ENCODE measurements around the gene MEIOB. TPM values are rescaled to one million over a fixed set of nuclear protein-coding genes. Genes with fewer than 3 reads are reported as not detected.

Gene MEIOB
- total RNA-seq, 1 experiment from 2014 or later, result 1.4 TPM

DNA sequence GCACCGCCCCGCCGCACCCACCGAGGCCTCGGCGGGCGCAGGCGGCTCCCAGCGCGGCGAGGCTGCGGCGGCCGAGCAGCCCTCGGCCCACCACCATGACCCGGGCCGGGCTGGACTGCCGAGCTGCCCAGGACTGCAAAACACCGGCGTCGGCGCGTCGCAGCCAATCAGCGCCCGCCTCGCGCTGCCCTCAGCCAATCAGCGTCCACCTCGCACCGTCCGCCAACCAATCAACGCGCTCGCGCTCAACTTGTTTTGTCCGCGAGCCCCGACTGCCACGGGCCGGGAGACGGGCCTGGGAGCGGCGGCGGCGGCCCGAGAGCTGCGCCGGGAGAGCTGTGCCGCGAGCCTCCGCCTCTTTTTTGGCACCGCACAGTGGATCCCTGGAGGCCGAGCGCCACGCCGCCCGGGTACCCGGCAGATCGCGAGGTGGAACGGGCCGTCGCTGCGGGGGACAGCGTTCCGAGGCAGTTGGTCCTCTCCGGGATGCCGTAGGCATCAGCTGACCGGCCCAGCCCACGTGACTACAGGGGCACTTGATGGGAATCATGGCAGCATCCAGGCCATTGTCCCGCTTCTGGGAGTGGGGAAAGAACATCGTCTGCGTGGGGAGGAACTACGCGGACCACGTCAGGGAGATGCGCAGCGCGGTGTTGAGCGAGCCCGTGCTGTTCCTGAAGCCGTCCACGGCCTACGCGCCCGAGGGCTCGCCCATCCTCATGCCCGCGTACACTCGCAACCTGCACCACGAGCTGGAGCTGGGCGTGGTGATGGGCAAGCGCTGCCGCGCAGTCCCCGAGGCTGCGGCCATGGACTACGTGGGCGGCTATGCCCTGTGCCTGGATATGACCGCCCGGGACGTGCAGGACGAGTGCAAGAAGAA lies 45.0 kb downstream of the MEIOB start, which contains the start of the genes FAHD1 and HAGH:
FAHD1 (plus strand) TSS at position 516 of the 883 bp plus-strand sequence; CDS start at position 549, 33 bp downstream.
HAGH (minus strand) TSS at position 135 of the 883 bp plus-strand sequence; CDS start at position 97, 38 bp downstream.
- peaks cover 2% of the 10 kb centered on the region; the same call in 1 of the 2 replicates for H3K27me3 Mint-ChIP-seq (ENCODE audit: low read depth)
- H3K36me3 Mint-ChIP-seq, result no peaks in the 10 kb centered on the region
- peak within 1 kb of the TSS; percentile 91 for H3K27ac Mint-ChIP-seq
- ATAC-seq (peak; percentile 88), DNase-seq (ENCODE audit: low spot score) (peak; percentile 92)
- H3K4me1 Mint-ChIP-seq, result peaks cover 19% of the 10 kb centered on the region
- H3K9me3 Mint-ChIP-seq, result no peaks in the 10 kb centered on the region
- CTCF ChIA-PET, result interaction anchor here (0.5 to 1.6 kb wide), 4 partner anchors 14 to 114 kb away, joined by 3 to 6 read pairs (median 3); partner anchors contain the start of genes NUBP2 and SPSB3
- POLR2A ChIA-PET, result interaction anchor here (0.6 to 1.1 kb wide), 4 partner anchors 33 to 138 kb away, joined by 3 to 4 read pairs (median 4); partner anchors contain the start of genes IGFALS, NUBP2, RPS2 and SPSB3
- H3K4me3 Mint-ChIP-seq, result peak within 1 kb of the TSS; percentile 95
- TF ChIP-seq ZBTB21 (CRISPR knock-in tag; IDR thresholded peaks at IDR 0.05; ENCODE audit: borderline replicate concordance), result no peak
- no peak for TF ChIP-seq TCF7 (CRISPR knock-in tag; IDR thresholded peaks at IDR 0.05; ENCODE audit: low read depth)
- peak; percentile 92; the same call in 1 of the 2 replicates for TF ChIP-seq ATF1 (CRISPR knock-in tag; IDR thresholded peaks at IDR 0.05)
- TF ChIP-seq, protein P1, sequence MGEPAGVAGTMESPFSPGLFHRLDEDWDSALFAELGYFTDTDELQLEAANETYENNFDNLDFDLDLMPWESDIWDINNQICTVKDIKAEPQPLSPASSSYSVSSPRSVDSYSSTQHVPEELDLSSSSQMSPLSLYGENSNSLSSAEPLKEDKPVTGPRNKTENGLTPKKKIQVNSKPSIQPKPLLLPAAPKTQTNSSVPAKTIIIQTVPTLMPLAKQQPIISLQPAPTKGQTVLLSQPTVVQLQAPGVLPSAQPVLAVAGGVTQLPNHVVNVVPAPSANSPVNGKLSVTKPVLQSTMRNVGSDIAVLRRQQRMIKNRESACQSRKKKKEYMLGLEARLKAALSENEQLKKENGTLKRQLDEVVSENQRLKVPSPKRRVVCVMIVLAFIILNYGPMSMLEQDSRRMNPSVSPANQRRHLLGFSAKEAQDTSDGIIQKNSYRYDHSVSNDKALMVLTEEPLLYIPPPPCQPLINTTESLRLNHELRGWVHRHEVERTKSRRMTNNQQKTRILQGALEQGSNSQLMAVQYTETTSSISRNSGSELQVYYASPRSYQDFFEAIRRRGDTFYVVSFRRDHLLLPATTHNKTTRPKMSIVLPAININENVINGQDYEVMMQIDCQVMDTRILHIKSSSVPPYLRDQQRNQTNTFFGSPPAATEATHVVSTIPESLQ (CRISPR knock-in tag; IDR thresholded peaks at IDR 0.05), result no peak
- TF ChIP-seq, protein P2, sequence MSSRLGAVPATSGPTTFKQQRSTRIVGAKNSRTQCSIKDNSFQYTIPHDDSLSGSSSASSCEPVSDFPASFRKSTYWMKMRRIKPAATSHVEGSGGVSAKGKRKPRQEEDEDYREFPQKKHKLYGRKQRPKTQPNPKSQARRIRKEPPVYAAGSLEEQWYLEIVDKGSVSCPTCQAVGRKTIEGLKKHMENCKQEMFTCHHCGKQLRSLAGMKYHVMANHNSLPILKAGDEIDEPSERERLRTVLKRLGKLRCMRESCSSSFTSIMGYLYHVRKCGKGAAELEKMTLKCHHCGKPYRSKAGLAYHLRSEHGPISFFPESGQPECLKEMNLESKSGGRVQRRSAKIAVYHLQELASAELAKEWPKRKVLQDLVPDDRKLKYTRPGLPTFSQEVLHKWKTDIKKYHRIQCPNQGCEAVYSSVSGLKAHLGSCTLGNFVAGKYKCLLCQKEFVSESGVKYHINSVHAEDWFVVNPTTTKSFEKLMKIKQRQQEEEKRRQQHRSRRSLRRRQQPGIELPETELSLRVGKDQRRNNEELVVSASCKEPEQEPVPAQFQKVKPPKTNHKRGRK (CRISPR knock-in tag; IDR thresholded peaks at IDR 0.05; ENCODE audit: borderline replicate concordance), result no peak
- TF ChIP-seq, protein P3, sequence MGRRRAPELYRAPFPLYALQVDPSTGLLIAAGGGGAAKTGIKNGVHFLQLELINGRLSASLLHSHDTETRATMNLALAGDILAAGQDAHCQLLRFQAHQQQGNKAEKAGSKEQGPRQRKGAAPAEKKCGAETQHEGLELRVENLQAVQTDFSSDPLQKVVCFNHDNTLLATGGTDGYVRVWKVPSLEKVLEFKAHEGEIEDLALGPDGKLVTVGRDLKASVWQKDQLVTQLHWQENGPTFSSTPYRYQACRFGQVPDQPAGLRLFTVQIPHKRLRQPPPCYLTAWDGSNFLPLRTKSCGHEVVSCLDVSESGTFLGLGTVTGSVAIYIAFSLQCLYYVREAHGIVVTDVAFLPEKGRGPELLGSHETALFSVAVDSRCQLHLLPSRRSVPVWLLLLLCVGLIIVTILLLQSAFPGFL (CRISPR knock-in tag; IDR thresholded peaks at IDR 0.05; ENCODE audit: borderline replicate concordance), result no peak; the same call in none of the 2 replicates
- TF ChIP-seq ZNF121 (CRISPR knock-in tag; IDR thresholded peaks at IDR 0.05), result no peak
- no peak for TF ChIP-seq TP53 (CRISPR knock-in tag; IDR thresholded peaks at IDR 0.05)
- TF ChIP-seq, protein P4, sequence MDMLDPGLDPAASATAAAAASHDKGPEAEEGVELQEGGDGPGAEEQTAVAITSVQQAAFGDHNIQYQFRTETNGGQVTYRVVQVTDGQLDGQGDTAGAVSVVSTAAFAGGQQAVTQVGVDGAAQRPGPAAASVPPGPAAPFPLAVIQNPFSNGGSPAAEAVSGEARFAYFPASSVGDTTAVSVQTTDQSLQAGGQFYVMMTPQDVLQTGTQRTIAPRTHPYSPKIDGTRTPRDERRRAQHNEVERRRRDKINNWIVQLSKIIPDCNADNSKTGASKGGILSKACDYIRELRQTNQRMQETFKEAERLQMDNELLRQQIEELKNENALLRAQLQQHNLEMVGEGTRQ (CRISPR knock-in tag; IDR thresholded peaks at IDR 0.05), result peak; percentile 100
- TF ChIP-seq, protein P5, sequence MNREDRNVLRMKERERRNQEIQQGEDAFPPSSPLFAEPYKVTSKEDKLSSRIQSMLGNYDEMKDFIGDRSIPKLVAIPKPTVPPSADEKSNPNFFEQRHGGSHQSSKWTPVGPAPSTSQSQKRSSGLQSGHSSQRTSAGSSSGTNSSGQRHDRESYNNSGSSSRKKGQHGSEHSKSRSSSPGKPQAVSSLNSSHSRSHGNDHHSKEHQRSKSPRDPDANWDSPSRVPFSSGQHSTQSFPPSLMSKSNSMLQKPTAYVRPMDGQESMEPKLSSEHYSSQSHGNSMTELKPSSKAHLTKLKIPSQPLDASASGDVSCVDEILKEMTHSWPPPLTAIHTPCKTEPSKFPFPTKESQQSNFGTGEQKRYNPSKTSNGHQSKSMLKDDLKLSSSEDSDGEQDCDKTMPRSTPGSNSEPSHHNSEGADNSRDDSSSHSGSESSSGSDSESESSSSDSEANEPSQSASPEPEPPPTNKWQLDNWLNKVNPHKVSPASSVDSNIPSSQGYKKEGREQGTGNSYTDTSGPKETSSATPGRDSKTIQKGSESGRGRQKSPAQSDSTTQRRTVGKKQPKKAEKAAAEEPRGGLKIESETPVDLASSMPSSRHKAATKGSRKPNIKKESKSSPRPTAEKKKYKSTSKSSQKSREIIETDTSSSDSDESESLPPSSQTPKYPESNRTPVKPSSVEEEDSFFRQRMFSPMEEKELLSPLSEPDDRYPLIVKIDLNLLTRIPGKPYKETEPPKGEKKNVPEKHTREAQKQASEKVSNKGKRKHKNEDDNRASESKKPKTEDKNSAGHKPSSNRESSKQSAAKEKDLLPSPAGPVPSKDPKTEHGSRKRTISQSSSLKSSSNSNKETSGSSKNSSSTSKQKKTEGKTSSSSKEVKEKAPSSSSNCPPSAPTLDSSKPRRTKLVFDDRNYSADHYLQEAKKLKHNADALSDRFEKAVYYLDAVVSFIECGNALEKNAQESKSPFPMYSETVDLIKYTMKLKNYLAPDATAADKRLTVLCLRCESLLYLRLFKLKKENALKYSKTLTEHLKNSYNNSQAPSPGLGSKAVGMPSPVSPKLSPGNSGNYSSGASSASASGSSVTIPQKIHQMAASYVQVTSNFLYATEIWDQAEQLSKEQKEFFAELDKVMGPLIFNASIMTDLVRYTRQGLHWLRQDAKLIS (CRISPR knock-in tag; IDR thresholded peaks at IDR 0.05; ENCODE audit: borderline replicate concordance), result no peak
- TF ChIP-seq, protein P6, sequence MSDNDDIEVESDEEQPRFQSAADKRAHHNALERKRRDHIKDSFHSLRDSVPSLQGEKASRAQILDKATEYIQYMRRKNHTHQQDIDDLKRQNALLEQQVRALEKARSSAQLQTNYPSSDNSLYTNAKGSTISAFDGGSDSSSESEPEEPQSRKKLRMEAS (CRISPR knock-in tag; IDR thresholded peaks at IDR 0.05), result peak; percentile 96
- TF ChIP-seq, protein P7, sequence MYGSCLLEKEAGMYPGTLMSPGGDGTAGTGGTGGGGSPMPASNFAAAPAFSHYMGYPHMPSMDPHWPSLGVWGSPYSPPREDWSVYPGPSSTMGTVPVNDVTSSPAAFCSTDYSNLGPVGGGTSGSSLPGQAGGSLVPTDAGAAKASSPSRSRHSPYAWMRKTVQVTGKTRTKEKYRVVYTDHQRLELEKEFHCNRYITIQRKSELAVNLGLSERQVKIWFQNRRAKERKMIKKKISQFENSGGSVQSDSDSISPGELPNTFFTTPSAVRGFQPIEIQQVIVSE (CRISPR knock-in tag; IDR thresholded peaks at IDR 0.05; ENCODE audit: borderline replicate concordance), result no peak
- TF ChIP-seq SMAD3 (CRISPR knock-in tag; IDR thresholded peaks at IDR 0.05; ENCODE audit: borderline replicate concordance), result no peak
- peak; percentile 94 for TF ChIP-seq NFYB (CRISPR knock-in tag; conservative IDR thresholded peaks at IDR 0.05; ENCODE audit: low read depth)
- TF ChIP-seq GRHL2 (CRISPR knock-in tag; IDR thresholded peaks at IDR 0.05; ENCODE audit: insufficient replicate concordance, severe bottlenecking), result no peak
- TF ChIP-seq RORB (CRISPR knock-in tag; IDR thresholded peaks at IDR 0.05), result no peak
- TF ChIP-seq JAZF1 (CRISPR knock-in tag; IDR thresholded peaks at IDR 0.05), result no peak
- TF ChIP-seq, protein P8, sequence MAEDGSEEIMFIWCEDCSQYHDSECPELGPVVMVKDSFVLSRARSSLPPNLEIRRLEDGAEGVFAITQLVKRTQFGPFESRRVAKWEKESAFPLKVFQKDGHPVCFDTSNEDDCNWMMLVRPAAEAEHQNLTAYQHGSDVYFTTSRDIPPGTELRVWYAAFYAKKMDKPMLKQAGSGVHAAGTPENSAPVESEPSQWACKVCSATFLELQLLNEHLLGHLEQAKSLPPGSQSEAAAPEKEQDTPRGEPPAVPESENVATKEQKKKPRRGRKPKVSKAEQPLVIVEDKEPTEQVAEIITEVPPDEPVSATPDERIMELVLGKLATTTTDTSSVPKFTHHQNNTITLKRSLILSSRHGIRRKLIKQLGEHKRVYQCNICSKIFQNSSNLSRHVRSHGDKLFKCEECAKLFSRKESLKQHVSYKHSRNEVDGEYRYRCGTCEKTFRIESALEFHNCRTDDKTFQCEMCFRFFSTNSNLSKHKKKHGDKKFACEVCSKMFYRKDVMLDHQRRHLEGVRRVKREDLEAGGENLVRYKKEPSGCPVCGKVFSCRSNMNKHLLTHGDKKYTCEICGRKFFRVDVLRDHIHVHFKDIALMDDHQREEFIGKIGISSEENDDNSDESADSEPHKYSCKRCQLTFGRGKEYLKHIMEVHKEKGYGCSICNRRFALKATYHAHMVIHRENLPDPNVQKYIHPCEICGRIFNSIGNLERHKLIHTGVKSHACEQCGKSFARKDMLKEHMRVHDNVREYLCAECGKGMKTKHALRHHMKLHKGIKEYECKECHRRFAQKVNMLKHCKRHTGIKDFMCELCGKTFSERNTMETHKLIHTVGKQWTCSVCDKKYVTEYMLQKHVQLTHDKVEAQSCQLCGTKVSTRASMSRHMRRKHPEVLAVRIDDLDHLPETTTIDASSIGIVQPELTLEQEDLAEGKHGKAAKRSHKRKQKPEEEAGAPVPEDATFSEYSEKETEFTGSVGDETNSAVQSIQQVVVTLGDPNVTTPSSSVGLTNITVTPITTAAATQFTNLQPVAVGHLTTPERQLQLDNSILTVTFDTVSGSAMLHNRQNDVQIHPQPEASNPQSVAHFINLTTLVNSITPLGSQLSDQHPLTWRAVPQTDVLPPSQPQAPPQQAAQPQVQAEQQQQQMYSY (CRISPR knock-in tag; IDR thresholded peaks at IDR 0.05), result peak; percentile 35; the same call in 1 of the 2 replicates
- TF ChIP-seq, protein P9, sequence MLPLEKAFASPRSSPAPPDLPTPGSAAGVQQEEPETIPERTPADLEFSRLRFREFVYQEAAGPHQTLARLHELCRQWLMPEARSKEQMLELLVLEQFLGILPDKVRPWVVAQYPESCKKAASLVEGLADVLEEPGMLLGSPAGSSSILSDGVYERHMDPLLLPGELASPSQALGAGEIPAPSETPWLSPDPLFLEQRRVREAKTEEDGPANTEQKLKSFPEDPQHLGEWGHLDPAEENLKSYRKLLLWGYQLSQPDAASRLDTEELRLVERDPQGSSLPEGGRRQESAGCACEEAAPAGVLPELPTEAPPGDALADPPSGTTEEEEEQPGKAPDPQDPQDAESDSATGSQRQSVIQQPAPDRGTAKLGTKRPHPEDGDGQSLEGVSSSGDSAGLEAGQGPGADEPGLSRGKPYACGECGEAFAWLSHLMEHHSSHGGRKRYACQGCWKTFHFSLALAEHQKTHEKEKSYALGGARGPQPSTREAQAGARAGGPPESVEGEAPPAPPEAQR (CRISPR knock-in tag; IDR thresholded peaks at IDR 0.05), result no peak
